H9 (cell line): ENCODE data around the gene FNDC1. TPM values are rescaled to one million over a fixed set of nuclear protein-coding genes. Genes with fewer than 3 reads are reported as not detected.

Experiments
- DNase-seq: peaks from one replicate; pipeline ENCODE4 v3.0.0-alpha.2; 2017
- H2AFZ ChIP-seq: one replicate; pipeline ENCODE4 v1.6.1; 2013; ENCODE audit warnings: mild to moderate bottlenecking, low read length, control low read depth, moderate library complexity
- H2AK5ac ChIP-seq: 2 replicates; pipeline ENCODE4 v1.6.1; 2013; ENCODE audit warnings: low read length, control low read depth, mixed read lengths; ENCODE audit not compliant: insufficient read length
- H2BK120ac ChIP-seq: one replicate; pipeline ENCODE4 v1.6.1; 2013; ENCODE audit warnings: low read depth, mild to moderate bottlenecking, low read length, control low read depth, inconsistent platforms; ENCODE audit not compliant: poor library complexity, severe bottlenecking
- H2BK12ac ChIP-seq: 2 replicates; pipeline ENCODE4 v1.6.1; 2013; ENCODE audit warnings: low read length, control low read depth, mixed read lengths, low read depth; ENCODE audit not compliant: insufficient read length
- H2BK15ac ChIP-seq: 2 replicates; pipeline ENCODE4 v1.6.1; 2013; ENCODE audit warnings: low read depth, low read length, control low read depth
- H2BK20ac ChIP-seq: one replicate; pipeline ENCODE4 v1.6.1; 2013; ENCODE audit warnings: low read depth, mild to moderate bottlenecking, low read length, control low read depth, inconsistent platforms; ENCODE audit not compliant: poor library complexity, severe bottlenecking
- H2BK5ac ChIP-seq: 2 replicates; pipeline ENCODE4 v1.6.1; 2013; ENCODE audit warnings: low read length, control low read depth, mixed read lengths; ENCODE audit not compliant: insufficient read length
- H3K14ac ChIP-seq: 2 replicates; pipeline ENCODE4 v1.6.1; 2013; ENCODE audit warnings: low read length, control low read depth; ENCODE audit not compliant: insufficient read depth
- H3K18ac ChIP-seq: 2 replicates; pipeline ENCODE4 v1.6.1; 2013; ENCODE audit warnings: low read depth, mild to moderate bottlenecking, mixed read lengths, low read length, control low read depth; ENCODE audit not compliant: insufficient read length
- H3K23ac ChIP-seq: 2 replicates; pipeline ENCODE4 v1.6.1; 2013; ENCODE audit warnings: low read length, control low read depth, mixed read lengths, low read depth; ENCODE audit not compliant: insufficient read length
- H3K23me2 ChIP-seq: 2 replicates; pipeline ENCODE4 v1.6.1; 2013; ENCODE audit warnings: low read depth, mild to moderate bottlenecking, mixed read lengths, low read length, control low read depth; ENCODE audit not compliant: insufficient read length, poor library complexity, severe bottlenecking
- H3K27ac ChIP-seq: 2 replicates; pipeline ENCODE4 v1.5.1; 2013; ENCODE audit warnings: low read length, control low read depth, mixed read lengths, low read depth; ENCODE audit not compliant: insufficient read length
- H3K27me3 ChIP-seq: 2 replicates; pipeline ENCODE4 v1.6.1; 2013; ENCODE audit warnings: low read length, control low read depth, inconsistent platforms; ENCODE audit not compliant: insufficient read depth
- H3K4ac ChIP-seq: 2 replicates; pipeline ENCODE4 v1.6.1; 2013; ENCODE audit warnings: low read depth, mild to moderate bottlenecking, control low read depth, inconsistent platforms, low read length, moderate library complexity
- H3K4me1 ChIP-seq: 2 replicates; pipeline ENCODE4 v1.6.1; 2013; ENCODE audit warnings: low read length, control low read depth, inconsistent platforms; ENCODE audit not compliant: insufficient read depth
- H3K4me2 ChIP-seq: 2 replicates; pipeline ENCODE4 v1.6.1; 2013; ENCODE audit warnings: low read length, control low read depth, mixed read lengths; ENCODE audit not compliant: insufficient read length, insufficient read depth
- H3K56ac ChIP-seq: 2 replicates; pipeline ENCODE4 v1.6.1; 2013; ENCODE audit warnings: low read depth, mild to moderate bottlenecking, mixed read lengths, low read length, control low read depth; ENCODE audit not compliant: insufficient read length
- H3K79me1 ChIP-seq: 2 replicates; pipeline ENCODE4 v1.6.1; 2013; ENCODE audit warnings: low read depth, mild to moderate bottlenecking, moderate library complexity, low read length, control low read depth, inconsistent platforms; ENCODE audit not compliant: insufficient read depth, poor library complexity, severe bottlenecking
- H3K79me2 ChIP-seq: 2 replicates; pipeline ENCODE4 v1.6.1; 2013; ENCODE audit warnings: low read length, control low read depth, inconsistent platforms; ENCODE audit not compliant: insufficient read depth
- H3K9ac ChIP-seq: 2 replicates; pipeline ENCODE4 v1.6.1; 2013; ENCODE audit warnings: low read length, control low read depth, mixed read lengths; ENCODE audit not compliant: insufficient read length; ENCODE audit errors: extremely low read depth
- H3K9me3 ChIP-seq: one replicate; pipeline ENCODE4 v1.6.1; 2013; ENCODE audit warnings: low read depth, low read length, inconsistent platforms; ENCODE audit not compliant: control insufficient read depth
- H3T11ph ChIP-seq: one replicate; pipeline ENCODE4 v1.6.1; 2013; ENCODE audit warnings: mild to moderate bottlenecking, low read length, control low read depth, inconsistent platforms
- H4K20me1 ChIP-seq: one replicate; pipeline ENCODE4 v1.6.1; 2013; ENCODE audit not compliant: control insufficient read depth, insufficient read length, insufficient read depth
- H4K5ac ChIP-seq: 2 replicates; pipeline ENCODE4 v1.6.1; 2013; ENCODE audit warnings: low read depth, mild to moderate bottlenecking, mixed read lengths, low read length, control low read depth; ENCODE audit not compliant: insufficient read length
- H4K8ac ChIP-seq: replicated peaks from 2 replicates; pipeline ENCODE4 v1.6.1; 2013; ENCODE audit warnings: low read length, control low read depth, mixed read lengths, low read depth; ENCODE audit not compliant: insufficient read length
- H4K91ac ChIP-seq: 2 replicates; pipeline ENCODE4 v1.6.1; 2013; ENCODE audit warnings: low read depth, mild to moderate bottlenecking, moderate library complexity, mixed read lengths, low read length, control low read depth; ENCODE audit not compliant: insufficient read length
- H3K27ac Mint-ChIP-seq, 3 experiments: 2 replicates in 2 of 3; 3 replicates in 1 of 3; pipeline ENCODE4 v1.8.0; 2020 to 2021; ENCODE audit warnings: mixed read lengths in 3 of 3, mild to moderate bottlenecking in 1 of 3, moderate library complexity in 1 of 3
- H3K27me3 Mint-ChIP-seq: 2 replicates; pipeline ENCODE4 v1.8.0; 2021; ENCODE audit warnings: low read depth, mild to moderate bottlenecking, moderate library complexity, mixed read lengths
- H3K36me3 Mint-ChIP-seq, 3 experiments: 2 replicates in 2 of 3; 3 replicates in 1 of 3; pipeline ENCODE4 v1.8.0; 2020 to 2021; ENCODE audit warnings: low read depth in 3 of 3, mixed read lengths in 3 of 3; ENCODE audit not compliant: insufficient read depth in 1 of 3
- H3K4me1 Mint-ChIP-seq, 2 experiments: 2 replicates each; pipeline ENCODE4 v1.8.0; 2020; ENCODE audit warnings: mixed read lengths in 2 of 2
- H3K4me3 Mint-ChIP-seq, 2 experiments: 2 replicates in 1 of 2; 3 replicates in 1 of 2; pipeline ENCODE4 v1.8.0; 2020 to 2021; ENCODE audit warnings: mild to moderate bottlenecking in 2 of 2, mixed read lengths in 2 of 2, moderate library complexity in 1 of 2
- H3K9me3 Mint-ChIP-seq, 2 experiments: 2 replicates in 1 of 2; 3 replicates in 1 of 2; pipeline ENCODE4 v1.8.0; 2020; ENCODE audit warnings: mild to moderate bottlenecking in 2 of 2, mixed read lengths in 2 of 2, moderate library complexity in 1 of 2
- WGBS: extraction: QIAGEN DNeasy Blood & Tissue Kit; methylation state at CpG from one replicate; pipeline ENCODE4 v1.1.7; 2013; ENCODE audit warnings: missing lambda C conversion rate, low lambda C conversion rate, mixed read lengths; ENCODE audit not compliant: insufficient read length; ENCODE audit errors: extremely low coverage; 5-methylcytosine and 5-hydroxymethylcytosine counted together
- total RNA-seq: library from RNA; stranded (reverse); gene quantifications from 2 replicates; pipeline ENCODE4 v1.2.1, GENCODE V29; 2021
- TF ChIP-seq, protein P1 (sequence below): fragments of 200-600 bp; sonication (generic); conservative IDR thresholded peaks from 3 replicates; pipeline ENCODE4 v1.8.0; 2021; ENCODE audit warnings: antibody characterized with exemption, mild to moderate bottlenecking

FNDC1 gene
- total RNA-seq, 1 experiment from 2014 or later: 0.24 TPM

DNA sequence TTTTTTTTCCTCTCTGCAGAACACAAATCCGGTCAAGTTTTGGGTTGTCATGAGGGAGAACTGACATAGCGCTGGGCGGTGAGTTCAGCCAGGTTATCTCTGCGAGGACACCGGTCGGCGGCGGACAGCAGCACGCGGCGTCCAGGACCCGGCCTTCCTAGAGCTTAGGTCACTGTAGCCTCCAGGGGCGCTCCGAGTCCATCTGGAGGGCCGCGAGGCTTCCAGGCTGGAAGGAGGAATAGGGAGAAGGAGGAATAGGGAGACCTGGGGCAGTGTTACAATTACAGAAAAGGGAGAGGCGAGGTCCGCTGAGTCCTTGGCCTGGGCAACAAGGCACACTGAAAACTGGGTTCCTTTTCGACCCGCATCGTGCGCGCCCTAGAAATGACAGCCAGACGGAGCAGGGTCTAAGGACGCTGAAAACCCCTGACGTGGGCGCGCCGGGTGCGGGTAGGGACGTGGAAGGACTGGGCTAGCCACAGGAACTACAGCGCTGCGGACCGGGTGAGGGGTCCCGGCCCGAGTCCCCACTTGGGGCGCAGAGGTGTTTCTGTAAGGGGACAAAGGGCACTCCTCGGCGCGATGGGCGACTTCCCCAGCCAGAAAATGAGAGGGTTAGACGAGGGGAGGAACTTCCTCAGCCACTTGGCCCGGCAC, 536 bp upstream of the FNDC1 start:
- Histone ChIP-seq H3K79me2 (no peaks in the 10 kb centered on the region), H3K27me3 (peaks cover 31% of the 10 kb centered on the region), H3K23me2 (peaks cover 12% of the 10 kb centered on the region), H3K14ac (no peak overlapping the region), H3K4me1 (no peaks in the 10 kb centered on the region), H2AK5ac (no peak overlapping the region), H2BK15ac (no peak overlapping the region), H4K20me1 (no peaks in the 10 kb centered on the region), H3K18ac (no peak overlapping the region), H3K4me2 (peak overlapping the region; percentile 48), H3K4ac (no peak overlapping the region), H4K91ac (no peak overlapping the region), H3K56ac (no peak overlapping the region), H2BK120ac (no peak overlapping the region), H3K79me1 (no peaks in the 10 kb centered on the region), H3K9ac (no peak overlapping the region), H2AFZ (no peak overlapping the region), H3K27ac (no peak overlapping the region), H4K5ac (no peak overlapping the region), H3K9me3 (no peaks in the 10 kb centered on the region), H2BK5ac (no peak overlapping the region), H4K8ac (no peak overlapping the region), H3K23ac (no peak overlapping the region), H2BK20ac (no peak overlapping the region), H2BK12ac (no peak overlapping the region), H3T11ph (no peak overlapping the region)
- no CpG with 5 or more reads among the region's 43 CpGs for WGBS
- TF ChIP-seq, protein P1, sequence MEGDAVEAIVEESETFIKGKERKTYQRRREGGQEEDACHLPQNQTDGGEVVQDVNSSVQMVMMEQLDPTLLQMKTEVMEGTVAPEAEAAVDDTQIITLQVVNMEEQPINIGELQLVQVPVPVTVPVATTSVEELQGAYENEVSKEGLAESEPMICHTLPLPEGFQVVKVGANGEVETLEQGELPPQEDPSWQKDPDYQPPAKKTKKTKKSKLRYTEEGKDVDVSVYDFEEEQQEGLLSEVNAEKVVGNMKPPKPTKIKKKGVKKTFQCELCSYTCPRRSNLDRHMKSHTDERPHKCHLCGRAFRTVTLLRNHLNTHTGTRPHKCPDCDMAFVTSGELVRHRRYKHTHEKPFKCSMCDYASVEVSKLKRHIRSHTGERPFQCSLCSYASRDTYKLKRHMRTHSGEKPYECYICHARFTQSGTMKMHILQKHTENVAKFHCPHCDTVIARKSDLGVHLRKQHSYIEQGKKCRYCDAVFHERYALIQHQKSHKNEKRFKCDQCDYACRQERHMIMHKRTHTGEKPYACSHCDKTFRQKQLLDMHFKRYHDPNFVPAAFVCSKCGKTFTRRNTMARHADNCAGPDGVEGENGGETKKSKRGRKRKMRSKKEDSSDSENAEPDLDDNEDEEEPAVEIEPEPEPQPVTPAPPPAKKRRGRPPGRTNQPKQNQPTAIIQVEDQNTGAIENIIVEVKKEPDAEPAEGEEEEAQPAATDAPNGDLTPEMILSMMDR: peak; percentile 61
- peak overlapping the region; percentile 60 to 86 for H3K4me3 Mint-ChIP-seq
- peaks cover 0 to 9% of the 10 kb centered on the region in 2 experiments; a peak in 3 of 5 replicates for H3K9me3 Mint-ChIP-seq
- H3K27ac Mint-ChIP-seq: no peak overlapping the region
- peak; percentile 86 for DNase-seq
- peaks cover 92% of the 10 kb centered on the region for H3K27me3 Mint-ChIP-seq
- peaks cover 15 to 19% of the 10 kb centered on the region in 2 experiments for H3K4me1 Mint-ChIP-seq
- no peaks in the 10 kb centered on the region; a peak in 1 of 7 replicates for H3K36me3 Mint-ChIP-seq
